ENCODE measurements around the gene CSPG4.
A peak's percentile ranks its signal among the peaks of the same experiment; 100 is the strongest.
"Not testable (repeated sequence)": the region's sequence is repeated elsewhere in the genome, so short reads cannot be mapped to it uniquely, and the experiment has no call there.

Gene CSPG4

GRCh38 chr15:75738647-75739325, 26.1 kb upstream of the CSPG4 start:
- H3K36me3 Mint-ChIP-seq (ENCODE audit: low read depth) = no peaks in the 10 kb centered on the region
- peaks cover 34% of the 10 kb centered on the region for H3K4me1 Mint-ChIP-seq
- H3K9me3 Mint-ChIP-seq = peaks cover 2% of the 10 kb centered on the region
- no peak for TF ChIP-seq CTCF (IDR thresholded peaks at IDR 0.05; ENCODE audit: unreplicated experiment in 3 of 3)
- H3K4me3 Mint-ChIP-seq = peak overlapping the region; percentile 94 to 97 (median 96)
- peaks cover 10% of the 10 kb centered on the region for H3K27me3 Mint-ChIP-seq (ENCODE audit: low read depth)
- no peak overlapping the region for H3K27ac Mint-ChIP-seq

GRCh38 chr15:75738014-75738646, 25.5 kb upstream of the CSPG4 start:
- H3K4me1 Mint-ChIP-seq = peaks cover 37% of the 10 kb centered on the region
- no peaks in the 10 kb centered on the region for H3K36me3 Mint-ChIP-seq (ENCODE audit: low read depth)
- peaks cover 10% of the 10 kb centered on the region for H3K27me3 Mint-ChIP-seq (ENCODE audit: low read depth)
- peak overlapping the region; percentile 94 to 97 (median 96) for H3K4me3 Mint-ChIP-seq
- peak overlapping the region in 1 of 3 experiments; percentile 57 for H3K27ac Mint-ChIP-seq
- no peak for TF ChIP-seq CTCF (IDR thresholded peaks at IDR 0.05; ENCODE audit: unreplicated experiment in 3 of 3)
- H3K9me3 Mint-ChIP-seq = peaks cover 2% of the 10 kb centered on the region

- H3K27ac Mint-ChIP-seq = peak overlapping the region; percentile 10 to 80 (median 65)
- not testable (repeated sequence) for H3K36me3 Mint-ChIP-seq (ENCODE audit: low read depth); H3K9me3 Mint-ChIP-seq
- peaks cover 45% of the 10 kb centered on the region for H3K4me1 Mint-ChIP-seq
- H3K4me3 Mint-ChIP-seq = peak overlapping the region; percentile 94 to 97 (median 96)
- peaks cover 10% of the 10 kb centered on the region for H3K27me3 Mint-ChIP-seq (ENCODE audit: low read depth)
Observed at GRCh38 chr15:75737116-75738013, 24.7 kb upstream of the CSPG4 start.

- Mint-ChIP-seq H3K9me3 (no peaks in the 10 kb centered on the region), H3K27ac (peak overlapping the region; percentile 80 to 85 (median 83))
Observed at GRCh38 chr15:75736256-75736655, 23.6 kb upstream of the CSPG4 start.

GRCh38 chr15:75734861-75735760, 22.5 kb upstream of the CSPG4 start:
- peaks cover 54% of the 10 kb centered on the region for H3K4me1 Mint-ChIP-seq
- H3K27ac Mint-ChIP-seq = peak overlapping the region; percentile 80 to 85 (median 83)
- H3K4me3 Mint-ChIP-seq = peak overlapping the region; percentile 58 to 74 (median 69)
- H3K27me3 Mint-ChIP-seq (ENCODE audit: low read depth); H3K36me3 Mint-ChIP-seq (ENCODE audit: low read depth); H3K9me3 Mint-ChIP-seq: not testable (repeated sequence)

More at GRCh38 chr15:75736256-75736655, 23.6 kb upstream of the CSPG4 start:
- Mint-ChIP-seq H3K4me1 (peaks cover 54% of the 10 kb centered on the region), H3K4me3 (peak overlapping the region; percentile 56 to 63 (median 60)), H3K36me3 (ENCODE audit: low read depth) (no peaks in the 10 kb centered on the region), H3K27me3 (ENCODE audit: low read depth) (peaks cover 10% of the 10 kb centered on the region)
- TF ChIP-seq CTCF (IDR thresholded peaks at IDR 0.05; ENCODE audit: unreplicated experiment in 3 of 3) = no peak

Data from nephron (organoid).